GM18870 (cell line): ENCODE results near the gene CHRNE.
"Not testable (repeated sequence)": the region's sequence is repeated elsewhere in the genome, so short reads cannot be mapped to it uniquely, and the experiment has no call there.

ENCODE experiments used
- ATAC-seq: cut with Tn5 transposase; IDR thresholded peaks from one replicate; pipeline ENCODE4 v1.9.1; 2021; ENCODE audit warnings: moderate library complexity; ENCODE audit not compliant: unreplicated experiment

CHRNE gene

GRCh38 chr17:4857347-4857746 lies 45.6 kb downstream of the CHRNE start:
- ATAC-seq = not testable (repeated sequence)

GRCh38 chr17:4856937-4857314 lies 46.0 kb downstream of the CHRNE start:
- no peak for ATAC-seq

- ATAC-seq = no peak
These were observed 46.5 kb downstream of the CHRNE start for GRCh38 chr17:4856271-4856936.

GRCh38 chr17:4854111-4854681 lies 48.7 kb downstream of the CHRNE start:
- ATAC-seq = no peak

GRCh38 chr17:4853208-4853671 lies 49.7 kb downstream of the CHRNE start:
- ATAC-seq = no peak

GRCh38 chr17:4852567-4853207 lies 50.2 kb downstream of the CHRNE start:
- no peak for ATAC-seq

GRCh38 chr17:4851084-4851483 lies 51.8 kb downstream of the CHRNE start:
- no peak for ATAC-seq

- ATAC-seq = no peak
These were observed 52.7 kb downstream of the CHRNE start for GRCh38 chr17:4850246-4850645.

- no peak for ATAC-seq
These were observed 53.8 kb downstream of the CHRNE start for GRCh38 chr17:4849011-4849536.
